AG04449 (cell line): Measurements from ENCODE around the gene MID1.

Source experiments
- CTCF ChIA-PET: fragments of 350-600 bp; formaldehyde crosslinking; extraction: SDS; loops from one replicate; lab custom pipeline; 2021; ENCODE audit warnings: antibody characterized with exemption; lab: Yijun Ruan, JAX
- POLR2A ChIA-PET: fragments of 400-600, 350-600 bp; formaldehyde crosslinking; extraction: SDS; loops from one replicate; lab custom pipeline; 2020; ENCODE audit warnings: antibody characterized with exemption, inconsistent platforms; lab: Yijun Ruan, JAX
- DNase-seq: peaks from one replicate; pipeline ENCODE4 v3.0.0-alpha.2; 2010; ENCODE audit warnings: low read depth, low spot score
- H3K4me3 ChIP-seq: 2 replicates; pipeline ENCODE4 v1.5.1; 2011; ENCODE audit warnings: low read depth, mild to moderate bottlenecking, control low read depth, low read length
- TF ChIP-seq, protein P1 (sequence below): IDR thresholded peaks from one replicate; pipeline ENCODE4 v1.5.1; 2011; ENCODE audit warnings: mild to moderate bottlenecking, moderate library complexity, low read length, control low read depth, inconsistent platforms; ENCODE audit not compliant: insufficient read depth; ENCODE audit errors: missing control alignments

Gene MID1

GRCh38 chrX:10542586-10542985, 77.8 kb downstream of the MID1 start:
- TF ChIP-seq, protein P1, sequence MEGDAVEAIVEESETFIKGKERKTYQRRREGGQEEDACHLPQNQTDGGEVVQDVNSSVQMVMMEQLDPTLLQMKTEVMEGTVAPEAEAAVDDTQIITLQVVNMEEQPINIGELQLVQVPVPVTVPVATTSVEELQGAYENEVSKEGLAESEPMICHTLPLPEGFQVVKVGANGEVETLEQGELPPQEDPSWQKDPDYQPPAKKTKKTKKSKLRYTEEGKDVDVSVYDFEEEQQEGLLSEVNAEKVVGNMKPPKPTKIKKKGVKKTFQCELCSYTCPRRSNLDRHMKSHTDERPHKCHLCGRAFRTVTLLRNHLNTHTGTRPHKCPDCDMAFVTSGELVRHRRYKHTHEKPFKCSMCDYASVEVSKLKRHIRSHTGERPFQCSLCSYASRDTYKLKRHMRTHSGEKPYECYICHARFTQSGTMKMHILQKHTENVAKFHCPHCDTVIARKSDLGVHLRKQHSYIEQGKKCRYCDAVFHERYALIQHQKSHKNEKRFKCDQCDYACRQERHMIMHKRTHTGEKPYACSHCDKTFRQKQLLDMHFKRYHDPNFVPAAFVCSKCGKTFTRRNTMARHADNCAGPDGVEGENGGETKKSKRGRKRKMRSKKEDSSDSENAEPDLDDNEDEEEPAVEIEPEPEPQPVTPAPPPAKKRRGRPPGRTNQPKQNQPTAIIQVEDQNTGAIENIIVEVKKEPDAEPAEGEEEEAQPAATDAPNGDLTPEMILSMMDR = no peak
- ChIA-PET CTCF (no interaction called here), POLR2A (no interaction called here)
- no peak for DNase-seq
- H3K4me3 ChIP-seq = no peak overlapping the region

GRCh38 chrX:10538831-10539230, 81.6 kb downstream of the MID1 start:
- ChIA-PET POLR2A (no interaction called here), CTCF (interaction anchor here (1.7 kb wide), 1 partner anchor 348 kb away, joined by 5 read pairs; no protein-coding TSS in a partner anchor)

DNA sequence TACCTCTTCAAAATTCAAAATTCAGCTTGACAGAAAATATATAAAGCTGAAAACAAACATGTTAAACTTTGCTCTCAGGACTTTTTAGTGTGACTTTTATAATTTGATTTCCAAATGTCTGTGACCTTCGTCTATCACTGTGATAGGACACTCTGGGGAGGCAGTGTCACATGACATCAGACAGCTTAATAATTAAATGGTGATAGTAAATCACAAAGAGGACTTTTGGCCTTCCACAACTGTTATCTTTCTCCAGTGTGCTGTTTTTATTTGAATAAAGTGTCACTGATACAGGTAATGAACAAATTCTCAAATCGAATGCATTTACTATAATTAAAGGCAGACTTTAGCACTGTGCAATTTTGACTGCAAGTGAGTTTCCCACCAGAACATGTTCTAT, 83.1 kb downstream of the MID1 start:
- no peak overlapping the region for H3K4me3 ChIP-seq
- ChIA-PET POLR2A (no interaction called here), CTCF (interaction anchor here (1.2 kb wide), 1 partner anchor 9 kb away, joined by 3 read pairs; no protein-coding TSS in a partner anchor)
- no peak for DNase-seq
- TF ChIP-seq, protein P1 = no peak

More at GRCh38 chrX:10538831-10539230, 81.6 kb downstream of the MID1 start:
- TF ChIP-seq, protein P1 = no peak
- H3K4me3 ChIP-seq = no peak overlapping the region
- no peak for DNase-seq

DNA sequence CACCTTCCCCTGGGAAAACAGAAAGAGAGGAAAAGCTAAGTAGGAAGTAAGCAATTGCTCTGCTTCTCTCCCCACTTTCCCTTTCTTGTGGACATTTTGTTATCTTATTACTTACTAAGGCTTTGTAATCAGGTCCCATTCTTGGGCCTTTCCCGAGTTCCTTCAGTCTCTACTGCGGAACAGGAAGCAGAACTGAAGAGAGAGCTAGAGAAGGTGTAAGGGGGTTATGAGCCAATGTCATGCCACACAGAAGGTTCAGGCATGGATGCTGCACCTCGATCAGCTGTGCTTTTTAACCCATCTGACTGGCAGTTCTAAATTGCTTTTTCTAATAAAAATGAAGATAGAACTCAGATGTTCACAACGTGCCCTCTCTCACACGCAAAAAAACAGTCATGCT, 83.6 kb downstream of the MID1 start:
- DNase-seq = no peak
- ChIA-PET CTCF (interaction anchor here (1.2 kb wide), 1 partner anchor 9 kb away, joined by 3 read pairs; no protein-coding TSS in a partner anchor), POLR2A (no interaction called here)
- H3K4me3 ChIP-seq = no peak overlapping the region
- TF ChIP-seq, protein P1 = no peak

GRCh38 chrX:10534611-10535010, 85.8 kb downstream of the MID1 start:
- ChIA-PET POLR2A (no interaction called here), CTCF (interaction anchor here (1.5 to 2.1 kb wide), 2 partner anchors 10 to 21 kb away, joined by 3 to 5 read pairs; no protein-coding TSS in a partner anchor)
- no peak overlapping the region for H3K4me3 ChIP-seq
- no peak for DNase-seq
- TF ChIP-seq, protein P1 = no peak

GRCh38 chrX:10533696-10534365, 86.6 kb downstream of the MID1 start:
- ChIA-PET POLR2A (no interaction called here), CTCF (no interaction called here)
- TF ChIP-seq, protein P1 = no peak
- no peak overlapping the region for H3K4me3 ChIP-seq
- DNase-seq = no peak
